Left lung (tissue), 10 donors: Measurements from ENCODE around the gene POGLUT3. TPM values are rescaled to one million over a fixed set of nuclear protein-coding genes. Genes with fewer than 3 reads are reported as not detected.

Source experiments
- ATAC-seq: fragments of 200-7000 bp; cut with Tn5 transposase; one replicate; pipeline ENCODE4 v1.9.1; 2020; ENCODE audit warnings: moderate library complexity
- DNase-seq, 4 donors: peaks; one replicate each; pipeline ENCODE4 v3.0.0-alpha.2; 2013 to 2020
- H3K27ac ChIP-seq, 2 donors: fragments of 200-600 bp; sonication (generic) in 1 of 2; one replicate each; pipeline versions ENCODE4 v1.5.0 to v1.8.0; 2020 to 2021
- H3K27me3 ChIP-seq, 2 donors: fragments of 200-600 bp; sonication (generic) in 1 of 2; one replicate each; pipeline versions ENCODE4 v1.5.0 to v1.8.0; 2020 to 2021
- H3K36me3 ChIP-seq, 2 donors: fragments of 200-600 bp; sonication (generic) in 1 of 2; one replicate each; pipeline versions ENCODE4 v1.5.0 to v1.8.0; 2020 to 2021
- H3K4me1 ChIP-seq, 2 donors: fragments of 200-600 bp; one replicate each; pipeline ENCODE4 v1.8.0; 2021
- H3K4me3 ChIP-seq, 2 donors: fragments of 200-600 bp; sonication (generic) in 1 of 2; one replicate each; pipeline versions ENCODE4 v1.5.0 to v1.8.0; 2020 to 2021; ENCODE audit warnings: mild to moderate bottlenecking in 1 of 2
- H3K9me3 ChIP-seq, 2 donors: fragments of 200-600 bp; sonication (generic) in 1 of 2; one replicate each; pipeline versions ENCODE4 v1.5.0 to v1.8.0; 2020 to 2021
- CTCF ChIP-seq, 2 donors: fragments of 200-600 bp; sonication (generic) in 1 of 2; IDR thresholded peaks; one replicate each; pipeline versions ENCODE4 v1.5.0 to v1.8.0; 2021; ENCODE audit warnings: antibody characterized with exemption in 2 of 2
- intact Hi-C, 2 donors: fragments of 100-400 bp; cut with DNase I; formaldehyde crosslinking; loops; one replicate each; pipeline versions ENCODE4 v1.11.2 to v1.14.2; 2022
- polyA plus RNA-seq, 6 donors: library from polyadenylated mRNA; unstranded; fragments of 120-200 nt; gene quantifications; one replicate each; pipeline ENCODE4 v1.2.1, GENCODE V29; 2013; ENCODE audit not compliant: insufficient read length in 6 of 6
- total RNA-seq, 2 donors: library from RNA; stranded (reverse); fragmentation: NEBNext Ultra II Directional; extraction: Animal tissue kit (Norgen Biotek cat#: 25700); gene quantifications; one replicate each; pipeline ENCODE4 v1.2.1, GENCODE V29; 2021
- donor health status: DM: no; HTN: yes; CAD: no.
- donor health status: DM: no; HTN: no; CAD: no.

The POGLUT3 gene
- total and polyA plus RNA-seq, 8 donors, result 27.4 to 77.7 (median 65.6) TPM

- ATAC-seq (peak; percentile 94), DNase-seq (peak; percentile 89 to 96 (median 92))
- Histone ChIP-seq H3K9me3 (no peaks in the 10 kb centered on the region), H3K27me3 (no peaks in the 10 kb centered on the region), H3K4me3 (peak overlapping the region; percentile 62 to 63), H3K27ac (peak overlapping the region; percentile 96 to 98), H3K36me3 (no peaks in the 10 kb centered on the region), H3K4me1 (peaks cover 0 to 13% of the 10 kb centered on the region in 2 donors)
- intact Hi-C loops, result no loop called here
- no peak for TF ChIP-seq CTCF (IDR thresholded peaks at IDR 0.05)
Measured at GRCh38 chr11:108497317-108498045, 703 bp downstream of the POGLUT3 start.

- ATAC-seq, result no peak
- DNase-seq, result peak in 1 of 4 donors; percentile 14
Measured at GRCh38 chr11:108496643-108497256, 1.4 kb downstream of the POGLUT3 start.

DNA sequence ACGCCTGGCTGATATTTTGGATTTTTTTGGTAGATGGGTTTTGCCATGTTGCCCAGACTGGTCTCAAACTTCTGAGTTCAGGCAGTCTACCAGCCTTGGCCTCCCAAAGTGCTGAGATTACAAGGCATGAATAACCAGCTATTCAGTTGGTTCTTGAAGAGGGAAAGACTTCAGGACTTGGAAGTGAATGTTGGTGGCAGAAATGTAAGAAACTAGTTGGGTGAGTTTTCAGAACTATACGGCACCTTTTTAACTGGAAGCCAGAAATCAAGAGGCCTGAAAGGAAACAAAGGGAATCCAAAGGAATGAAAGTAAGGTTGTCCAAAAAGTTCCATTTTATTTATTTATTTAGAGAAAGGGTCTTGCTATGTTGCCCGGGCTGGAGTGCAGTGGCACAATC is 2.9 kb downstream of the POGLUT3 start:
- H3K27me3 ChIP-seq, result no peaks in the 10 kb centered on the region
- H3K4me3 ChIP-seq, result no peak overlapping the region
- peaks cover 0 to 7% of the 10 kb centered on the region in 2 donors for H3K36me3 ChIP-seq
- intact Hi-C loops, result no loop called here
- DNase-seq (peak in 1 of 4 donors; percentile 44), ATAC-seq (no peak)
- no peak for TF ChIP-seq CTCF (IDR thresholded peaks at IDR 0.05)
- no peaks in the 10 kb centered on the region for H3K9me3 ChIP-seq
- peaks cover 0 to 13% of the 10 kb centered on the region in 2 donors for H3K4me1 ChIP-seq
- H3K27ac ChIP-seq, result peak overlapping the region in 1 of 2 donors; percentile 23

More at GRCh38 chr11:108496643-108497256, 1.4 kb downstream of the POGLUT3 start:
- Histone ChIP-seq H3K4me3 (peak overlapping the region; percentile 62 to 63), H3K4me1 (peaks cover 0 to 13% of the 10 kb centered on the region in 2 donors), H3K9me3 (no peaks in the 10 kb centered on the region), H3K27ac (peak overlapping the region; percentile 96 to 98), H3K36me3 (no peaks in the 10 kb centered on the region), H3K27me3 (no peaks in the 10 kb centered on the region)
- no peak for TF ChIP-seq CTCF (IDR thresholded peaks at IDR 0.05)
- intact Hi-C loops, result no loop called here

DNA sequence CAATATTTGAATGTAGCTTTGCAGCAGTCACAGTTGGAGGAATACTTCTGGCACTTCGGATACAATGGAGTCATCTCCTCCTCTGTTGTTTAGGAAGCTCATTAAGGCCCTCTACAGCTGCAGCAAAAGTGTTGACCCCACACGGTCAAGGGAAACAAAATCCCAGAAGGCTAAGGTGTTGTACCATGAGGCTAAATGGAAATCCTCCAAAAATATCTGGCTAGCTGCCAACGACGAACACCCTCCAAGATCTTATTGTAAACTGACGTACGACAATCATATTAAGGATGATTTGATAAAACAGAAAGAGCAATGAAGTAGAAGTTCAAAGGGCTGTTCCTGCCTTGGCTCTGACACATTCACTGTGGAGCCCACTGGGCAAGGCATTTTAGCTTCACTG is 4.0 kb downstream of the POGLUT3 start:
- Histone ChIP-seq H3K27me3 (no peaks in the 10 kb centered on the region), H3K4me1 (peaks cover 0 to 13% of the 10 kb centered on the region in 2 donors), H3K36me3 (peaks cover 0 to 16% of the 10 kb centered on the region in 2 donors), H3K9me3 (no peaks in the 10 kb centered on the region), H3K4me3 (no peak overlapping the region), H3K27ac (no peak overlapping the region)
- peak in 1 of 4 donors; percentile 8 for DNase-seq
- no peak for ATAC-seq
- no peak for TF ChIP-seq CTCF (IDR thresholded peaks at IDR 0.05)
- intact Hi-C loops, result no loop called here

GRCh38 chr11:108491936-108492335 is 6.2 kb downstream of the POGLUT3 start:
- no peak for TF ChIP-seq CTCF (IDR thresholded peaks at IDR 0.05)
- ATAC-seq, result no peak
- DNase-seq, result no peak
- no peaks in the 10 kb centered on the region for H3K27me3 ChIP-seq
- no peak overlapping the region for H3K4me3 ChIP-seq
- H3K9me3 ChIP-seq, result no peaks in the 10 kb centered on the region
- intact Hi-C loops, result no loop called here
- H3K36me3 ChIP-seq, result peaks cover 0 to 30% of the 10 kb centered on the region in 2 donors
- peaks cover 0 to 8% of the 10 kb centered on the region in 2 donors for H3K4me1 ChIP-seq
- H3K27ac ChIP-seq, result no peak overlapping the region
